GM19395 (cell line): ENCODE measurements around the gene SYCE1.
"Not testable (repeated sequence)": the region's sequence is repeated elsewhere in the genome, so short reads cannot be mapped to it uniquely, and the experiment has no call there.

Source experiments
- ATAC-seq: cut with Tn5 transposase; IDR thresholded peaks from one replicate; pipeline ENCODE4 v1.9.1; 2021; ENCODE audit warnings: mild to moderate bottlenecking, moderate library complexity; ENCODE audit not compliant: unreplicated experiment

The SYCE1 gene, protein sequence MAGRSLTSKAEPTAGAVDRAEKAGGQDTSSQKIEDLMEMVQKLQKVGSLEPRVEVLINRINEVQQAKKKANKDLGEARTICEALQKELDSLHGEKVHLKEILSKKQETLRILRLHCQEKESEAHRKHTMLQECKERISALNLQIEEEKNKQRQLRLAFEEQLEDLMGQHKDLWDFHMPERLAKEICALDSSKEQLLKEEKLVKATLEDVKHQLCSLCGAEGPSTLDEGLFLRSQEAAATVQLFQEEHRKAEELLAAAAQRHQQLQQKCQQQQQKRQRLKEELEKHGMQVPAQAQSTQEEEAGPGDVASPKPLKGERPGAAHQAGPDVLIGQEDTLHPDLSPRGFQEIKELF

GRCh38 chr10:133565441-133566294 lies at the start of gene SYCE1:
SYCE1 (minus strand) TSS chr10:133565583; CDS start chr10:133565529, 54 bp downstream.
- no peak for ATAC-seq

DNA sequence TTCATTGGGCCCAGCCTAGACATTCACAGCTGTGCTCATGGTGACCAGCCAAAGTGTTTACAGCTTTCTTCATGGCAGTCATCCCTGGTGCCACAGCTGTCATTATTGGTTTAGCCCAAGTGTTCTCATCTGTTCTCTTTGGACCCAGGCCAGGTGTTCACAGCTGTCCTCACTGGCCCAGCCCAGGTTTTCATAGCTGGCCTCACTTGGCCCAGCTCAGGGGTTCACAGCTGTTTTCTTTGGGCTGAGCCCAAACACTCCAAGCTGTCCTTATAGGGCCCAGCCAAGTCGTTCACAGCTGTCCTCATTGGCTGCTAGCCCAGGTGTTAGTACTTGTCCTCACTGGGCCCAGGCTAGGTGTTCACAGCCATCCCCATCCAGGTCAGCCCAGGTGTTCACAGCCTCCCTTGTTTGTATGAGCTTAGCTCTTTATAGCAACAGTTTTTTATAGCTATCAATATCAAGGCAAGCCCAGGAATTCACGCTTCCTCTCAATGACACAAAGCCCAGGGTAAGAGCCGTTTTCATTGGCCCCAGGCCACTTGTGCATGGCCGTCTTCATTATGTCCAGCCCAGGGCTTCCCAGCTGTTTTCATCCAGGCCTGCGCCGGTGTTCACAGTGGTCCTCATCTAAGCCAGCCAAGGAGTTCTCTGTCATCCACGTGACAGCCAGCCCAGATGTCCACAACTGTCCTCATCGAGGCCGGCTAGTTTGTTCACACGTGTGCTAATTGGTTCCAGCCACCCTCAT lies 49.6 kb upstream of the SYCE1 start:
- no peak for ATAC-seq

DNA sequence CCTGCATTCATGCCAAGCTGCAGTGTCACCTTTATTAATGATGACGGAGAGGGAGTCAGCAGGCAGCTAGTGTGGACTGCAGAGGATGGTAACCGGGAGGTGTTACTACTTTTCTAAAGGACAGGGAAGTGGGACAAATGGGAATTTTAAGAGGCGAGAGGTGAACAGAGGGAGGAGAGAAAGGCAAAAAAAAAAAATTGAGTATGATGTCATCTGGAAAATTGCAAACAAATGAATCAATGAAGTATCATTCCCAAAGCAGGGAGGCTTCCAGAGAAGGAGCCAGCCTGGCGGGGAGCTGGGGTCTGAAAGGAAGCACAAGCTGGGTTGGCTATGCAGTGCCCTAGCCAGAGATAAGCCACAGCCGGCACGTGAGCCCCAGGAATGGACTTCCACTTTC lies 48.3 kb upstream of the SYCE1 start:
- no peak for ATAC-seq

GRCh38 chr10:133611079-133611478 lies 45.7 kb upstream of the SYCE1 start:
- no peak for ATAC-seq

DNA sequence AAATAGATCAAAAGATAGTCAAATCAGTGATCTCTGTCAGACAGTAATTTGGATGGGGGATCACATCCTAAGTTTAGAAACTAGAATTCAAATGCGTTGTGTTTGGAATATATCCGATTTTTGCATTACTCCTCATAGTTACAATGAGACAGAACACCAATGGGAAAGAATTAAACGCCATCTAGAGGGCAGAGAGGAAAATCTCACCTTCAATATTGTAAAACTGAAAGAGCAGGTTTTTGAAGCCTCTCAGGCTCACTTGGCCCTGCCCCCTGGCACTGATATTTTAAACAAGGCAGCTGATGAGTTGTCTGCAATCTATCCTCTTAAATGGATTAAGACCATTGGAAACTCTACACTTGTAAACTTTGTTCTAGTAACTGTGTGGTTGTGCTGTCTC lies 43.5 kb upstream of the SYCE1 start:
- no peak for ATAC-seq

DNA sequence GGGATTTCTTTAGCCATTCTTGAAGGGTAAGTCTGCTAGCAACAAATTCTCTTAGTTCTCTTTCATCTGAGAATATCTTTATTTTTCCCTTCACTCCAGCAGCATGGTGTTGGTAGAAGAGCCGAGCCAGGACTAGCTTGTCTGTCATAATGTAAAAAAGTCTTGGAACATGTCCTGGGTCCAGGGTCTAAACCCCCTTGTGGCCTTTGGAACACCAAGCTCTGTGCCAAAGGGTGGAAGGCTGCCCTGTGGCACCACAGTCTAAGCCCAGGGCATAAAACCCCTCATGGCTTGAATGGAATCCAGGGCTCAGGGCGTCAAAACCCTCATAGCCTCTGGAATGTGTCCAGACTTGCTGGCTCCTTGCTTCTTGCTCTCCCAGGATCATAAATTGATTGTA lies 38.1 kb upstream of the SYCE1 start:
- not testable (repeated sequence) for ATAC-seq

DNA sequence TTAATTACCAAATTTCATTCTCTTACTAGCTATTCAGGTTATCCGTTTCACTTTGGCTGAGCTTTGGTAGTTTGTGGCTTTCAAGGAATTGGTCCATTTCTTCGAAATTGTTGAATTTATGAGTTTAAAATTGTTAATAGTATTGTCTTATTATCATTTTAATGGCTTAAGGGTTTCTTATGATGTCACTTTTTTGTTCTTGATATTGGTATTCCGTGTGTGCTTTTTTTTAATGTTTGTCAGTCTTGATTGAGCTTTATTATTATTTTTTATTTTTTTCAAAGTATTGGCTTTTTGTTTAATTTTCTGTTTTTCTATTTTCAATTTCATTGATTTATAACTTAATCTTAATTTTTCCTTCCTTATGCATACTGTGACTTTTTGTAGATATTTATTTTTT lies 35.3 kb upstream of the SYCE1 start:
- ATAC-seq = no peak

GRCh38 chr10:133599869-133600268 lies 34.5 kb upstream of the SYCE1 start:
- ATAC-seq = not testable (repeated sequence)

DNA sequence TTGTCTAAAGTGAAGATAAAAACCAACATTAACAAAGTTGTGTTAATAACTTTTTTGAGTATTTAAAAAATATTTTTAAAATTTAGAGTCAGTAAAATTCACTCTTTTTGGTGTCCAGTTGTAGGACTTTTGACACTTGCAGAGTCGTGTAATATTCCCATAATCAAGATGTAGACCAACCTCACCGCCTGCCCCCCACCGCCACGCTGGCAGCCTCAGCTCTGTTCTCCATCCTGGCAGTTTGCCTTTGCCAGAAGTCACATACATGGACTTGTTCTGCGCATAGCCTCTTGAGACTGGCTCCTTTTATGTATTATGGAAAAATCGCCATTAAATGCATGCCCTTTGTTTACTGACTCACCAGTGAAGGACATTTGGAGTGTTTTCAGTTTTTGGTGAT lies 27.3 kb upstream of the SYCE1 start:
- ATAC-seq = no peak

- no peak for ATAC-seq
Observed at GRCh38 chr10:133590970-133591359, 25.6 kb upstream of the SYCE1 start.

DNA sequence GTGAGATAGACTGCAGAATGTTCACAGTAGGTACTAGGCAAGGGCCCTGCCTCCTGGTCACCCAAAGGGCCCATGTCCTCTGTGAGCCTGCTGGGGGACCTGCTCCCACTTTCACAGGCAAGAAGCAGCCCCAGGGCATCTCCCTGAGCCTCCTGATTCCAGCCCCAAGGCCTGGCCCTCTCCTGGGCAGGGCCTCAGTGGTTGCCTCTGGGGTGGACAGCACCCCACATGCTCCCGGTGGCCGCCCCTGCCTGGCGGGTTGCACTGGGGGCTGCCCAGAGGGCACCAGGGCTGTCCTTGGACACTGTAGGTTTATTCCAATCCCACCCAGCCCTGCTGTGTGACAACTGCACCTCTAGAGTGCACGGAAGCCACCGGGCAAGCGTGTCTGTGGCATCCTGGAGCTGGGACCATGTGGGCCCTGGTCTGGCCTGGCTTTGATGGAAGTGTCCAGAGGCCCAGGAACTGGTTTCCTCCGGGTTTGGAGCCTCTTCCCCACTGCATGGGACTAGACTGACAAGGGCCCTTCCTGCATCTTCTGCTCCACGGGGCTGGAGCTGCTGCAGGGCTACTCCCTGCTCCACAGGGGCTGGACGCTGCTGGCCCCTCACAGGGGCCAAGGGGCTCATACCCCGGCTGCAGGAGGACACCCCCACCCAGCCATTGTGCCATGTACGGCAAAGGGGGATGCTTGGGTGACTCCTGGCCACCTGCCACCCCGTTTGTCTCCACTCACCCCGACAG lies 25.0 kb upstream of the SYCE1 start:
- ATAC-seq = no peak

- ATAC-seq = not testable (repeated sequence)
Observed at GRCh38 chr10:133577037-133577436, 11.7 kb upstream of the SYCE1 start.

- ATAC-seq = not testable (repeated sequence)
Observed at GRCh38 chr10:133573460-133573859, 8.1 kb upstream of the SYCE1 start.

DNA sequence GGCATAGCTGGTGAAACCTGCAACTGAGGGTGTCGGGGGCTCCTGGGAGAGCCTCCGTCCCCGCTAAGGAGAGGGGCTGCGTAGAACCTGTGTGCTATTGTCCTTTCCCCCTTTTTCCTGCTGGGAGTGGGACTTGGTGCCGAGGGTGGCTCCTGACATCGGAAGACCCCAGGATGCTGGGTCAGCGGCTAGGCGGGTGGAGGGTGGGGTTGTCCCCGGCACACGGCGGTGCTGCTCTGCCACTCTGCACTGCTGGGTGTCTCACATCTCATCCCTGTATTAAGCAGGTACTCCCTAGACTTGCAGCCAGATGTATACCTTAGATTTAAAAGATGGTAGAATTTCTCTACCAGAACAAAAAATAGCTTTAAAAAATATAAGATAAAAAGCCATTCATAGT lies 6.7 kb upstream of the SYCE1 start:
- ATAC-seq = not testable (repeated sequence)

- ATAC-seq = not testable (repeated sequence)
Observed at GRCh38 chr10:133569801-133570200, 4.4 kb upstream of the SYCE1 start.

GRCh38 chr10:133568831-133569527 lies 3.6 kb upstream of the SYCE1 start:
- ATAC-seq = not testable (repeated sequence)

GRCh38 chr10:133568287-133568614 lies 2.9 kb upstream of the SYCE1 start:
- no peak for ATAC-seq

DNA sequence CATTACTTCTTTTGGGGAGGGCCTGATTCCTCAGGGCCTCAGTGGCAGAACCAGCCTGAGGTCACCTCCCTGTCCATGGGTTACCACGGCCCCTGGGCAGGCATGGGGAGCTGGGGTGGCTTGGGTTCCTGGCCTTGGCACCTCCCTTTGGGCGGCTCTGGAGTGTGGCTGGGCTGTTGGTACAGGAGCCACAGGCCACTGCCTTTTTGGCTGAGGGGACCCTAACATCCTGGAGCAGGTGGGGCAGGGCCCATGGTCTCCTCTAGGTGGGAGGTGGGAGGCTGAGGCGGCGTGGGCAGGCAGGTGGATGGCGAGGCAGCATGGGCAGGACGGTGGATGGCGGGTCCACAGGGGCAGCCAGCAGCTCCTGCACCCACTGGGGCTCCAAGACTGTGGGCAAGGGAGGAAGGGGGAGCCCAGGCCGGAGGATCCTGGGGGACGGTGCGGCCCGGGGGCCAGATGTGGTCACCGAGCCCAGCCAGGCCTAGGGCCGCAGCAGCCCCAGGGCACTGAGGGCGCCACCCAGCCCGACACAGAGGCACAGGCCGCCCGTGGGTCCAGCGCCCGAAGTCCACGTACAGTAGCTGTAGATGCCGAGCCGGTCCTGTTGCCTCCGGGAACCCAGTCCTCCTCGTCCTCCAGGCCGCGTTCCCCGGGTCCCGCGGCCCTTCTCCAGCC lies 2.4 kb upstream of the SYCE1 start:
- no peak for ATAC-seq

DNA sequence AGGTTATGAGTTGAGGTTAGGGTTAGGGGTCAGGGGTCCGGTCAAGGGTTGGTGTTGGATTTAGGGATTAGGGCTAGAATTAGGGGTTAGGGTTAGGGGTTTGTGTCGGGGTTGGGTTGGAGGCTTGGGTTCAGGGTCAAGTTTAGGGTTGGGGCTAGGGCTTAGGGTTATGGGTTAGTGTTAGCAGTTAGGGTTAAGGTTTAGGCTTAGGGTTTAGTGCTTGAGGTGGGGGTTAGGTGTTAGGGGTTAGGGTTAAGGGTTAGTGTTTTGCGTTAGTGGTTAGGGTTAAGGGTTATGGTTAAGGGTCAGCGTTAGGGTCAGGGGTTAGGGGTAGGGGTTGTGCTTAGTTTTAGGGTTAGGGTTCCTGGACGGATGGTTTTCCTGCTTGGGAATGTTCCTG lies 1.7 kb upstream of the SYCE1 start:
- no peak for ATAC-seq

DNA sequence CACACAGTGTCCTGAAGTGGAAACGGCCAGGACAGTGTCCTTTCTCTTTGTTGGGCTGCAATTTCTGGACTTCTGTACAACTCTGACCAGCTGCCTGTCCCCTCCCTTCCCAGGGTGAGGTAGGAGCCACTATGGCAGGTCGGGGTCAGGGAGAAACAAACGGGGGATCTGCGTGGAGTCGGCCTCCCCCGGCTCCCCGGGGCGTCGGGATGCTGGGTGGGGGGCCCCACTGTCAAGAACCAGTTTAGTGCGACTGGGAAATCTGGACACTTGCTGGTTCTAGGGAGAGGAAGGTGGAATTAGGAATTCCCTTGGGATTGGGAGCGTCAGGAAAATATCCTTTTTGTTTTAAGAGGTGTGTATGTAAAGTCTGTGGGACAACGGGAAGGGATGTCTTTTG lies 567 bp downstream of the SYCE1 start:
- ATAC-seq = no peak
